ENCODE data around the gene ZDHHC14.
"Not testable (repeated sequence)": the region's sequence is repeated elsewhere in the genome, so short reads cannot be mapped to it uniquely, and the experiment has no call there.

The ZDHHC14 gene

DNA sequence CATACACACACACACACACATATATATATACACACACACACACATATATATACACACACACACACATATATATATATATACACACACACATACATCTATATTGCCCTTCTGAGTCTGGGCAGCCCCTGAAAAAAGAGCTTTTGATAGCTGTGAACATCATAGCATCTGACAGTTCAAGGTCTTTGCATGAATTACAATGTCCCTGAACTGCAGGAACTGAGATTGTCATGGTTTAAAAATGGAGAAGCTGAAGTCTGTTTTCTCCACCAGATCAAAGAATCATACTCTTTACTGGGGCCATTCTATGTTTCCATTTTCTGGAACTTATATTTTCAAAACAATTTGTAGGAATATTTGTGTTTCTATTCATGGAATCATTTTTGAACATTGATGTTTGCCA lies 189.8 kb downstream of the ZDHHC14 start:
- DNase-seq (ENCODE audit: low spot score), result no peak

GRCh38 chr6:157571269-157571668 lies 190.3 kb downstream of the ZDHHC14 start:
- DNase-seq (ENCODE audit: low spot score), result no peak

DNA sequence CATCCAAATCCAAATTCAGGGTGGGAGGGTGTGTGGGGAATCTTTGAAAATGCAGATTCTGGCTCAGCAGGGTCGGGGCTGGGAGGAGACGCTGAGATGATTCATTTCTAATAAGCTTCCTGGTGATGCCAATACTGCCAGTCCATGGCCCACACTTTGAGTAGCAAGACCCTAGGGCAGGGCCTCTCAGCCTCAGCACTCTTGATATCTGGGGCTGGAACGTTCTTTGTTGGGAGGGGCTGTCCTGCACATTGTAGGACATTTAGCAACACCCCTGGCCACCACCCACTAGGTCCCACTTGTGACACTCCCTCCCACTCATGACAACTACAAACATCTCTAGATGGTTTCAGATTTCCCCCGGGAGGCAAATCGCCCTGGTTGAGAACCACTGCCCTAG lies 191.0 kb downstream of the ZDHHC14 start:
- no peak for DNase-seq (ENCODE audit: low spot score)

- DNase-seq (ENCODE audit: low spot score), result no peak
Observed at GRCh38 chr6:157574851-157575424, 193.9 kb downstream of the ZDHHC14 start.

DNA sequence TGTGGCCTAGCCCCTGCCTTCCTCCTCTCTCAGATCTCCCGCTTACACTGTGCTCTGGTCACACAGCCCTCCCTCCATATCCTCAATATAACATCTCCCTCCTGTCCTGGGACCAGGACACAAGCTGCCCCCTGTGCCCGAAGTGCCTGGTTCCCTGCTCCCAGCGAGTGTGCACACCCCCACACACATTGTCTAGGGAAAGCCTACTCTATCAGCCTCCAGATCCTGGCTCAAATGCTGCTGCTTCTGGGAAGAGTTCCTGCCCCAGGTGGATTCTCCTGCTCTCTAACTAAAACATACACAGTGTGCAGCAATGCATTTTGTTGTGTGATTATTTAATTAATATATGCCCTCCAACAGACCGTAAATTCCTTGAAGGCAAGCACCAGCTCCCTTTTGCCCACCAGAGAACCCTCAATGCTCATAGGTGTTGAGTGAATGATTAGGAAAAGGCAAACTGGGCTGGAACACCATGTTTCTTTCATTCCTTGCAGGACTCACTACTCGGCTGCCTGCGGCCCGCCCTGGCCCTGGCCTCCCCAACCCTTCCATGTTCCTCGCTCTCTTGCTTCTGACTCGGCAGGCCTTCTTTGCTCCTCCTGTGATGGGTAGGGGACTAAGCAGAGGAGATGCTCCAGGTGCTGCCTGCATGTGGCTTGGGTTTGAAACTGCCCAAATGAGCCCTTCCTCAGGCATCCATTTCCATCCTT lies 194.6 kb downstream of the ZDHHC14 start:
- no peak for DNase-seq (ENCODE audit: low spot score)

- DNase-seq (ENCODE audit: low spot score), result not testable (repeated sequence)
Observed at GRCh38 chr6:157576991-157577390, 196.0 kb downstream of the ZDHHC14 start.

GRCh38 chr6:157578527-157578926 lies 197.5 kb downstream of the ZDHHC14 start:
- not testable (repeated sequence) for DNase-seq (ENCODE audit: low spot score)

DNA sequence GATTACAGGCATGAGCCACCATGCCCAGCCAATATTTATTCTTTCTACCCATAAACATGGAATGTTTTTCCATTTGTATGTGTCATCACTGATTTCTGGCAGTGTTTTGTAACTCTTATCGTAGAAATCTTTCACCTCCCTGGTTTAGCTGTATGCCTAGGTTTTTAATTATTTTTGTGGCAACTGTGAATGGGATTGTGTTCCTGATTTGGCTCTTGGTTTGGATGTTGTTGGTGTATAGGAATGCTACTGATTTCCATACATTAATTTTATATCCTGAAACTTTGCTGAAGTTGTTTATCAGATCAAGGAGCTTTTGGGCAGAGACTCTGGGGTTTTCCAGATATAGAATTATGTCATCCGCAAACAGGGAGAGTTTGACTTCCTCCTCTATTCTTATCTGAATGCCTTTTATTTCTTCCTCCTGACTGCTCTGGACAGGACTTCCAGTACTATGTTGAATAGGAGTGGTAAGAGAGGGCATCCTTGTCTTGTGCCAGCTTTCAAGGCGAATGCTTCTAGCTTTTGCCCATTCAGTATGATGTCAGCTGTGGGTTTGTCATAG lies 198.6 kb downstream of the ZDHHC14 start:
- no peak for DNase-seq (ENCODE audit: low spot score)

DNA sequence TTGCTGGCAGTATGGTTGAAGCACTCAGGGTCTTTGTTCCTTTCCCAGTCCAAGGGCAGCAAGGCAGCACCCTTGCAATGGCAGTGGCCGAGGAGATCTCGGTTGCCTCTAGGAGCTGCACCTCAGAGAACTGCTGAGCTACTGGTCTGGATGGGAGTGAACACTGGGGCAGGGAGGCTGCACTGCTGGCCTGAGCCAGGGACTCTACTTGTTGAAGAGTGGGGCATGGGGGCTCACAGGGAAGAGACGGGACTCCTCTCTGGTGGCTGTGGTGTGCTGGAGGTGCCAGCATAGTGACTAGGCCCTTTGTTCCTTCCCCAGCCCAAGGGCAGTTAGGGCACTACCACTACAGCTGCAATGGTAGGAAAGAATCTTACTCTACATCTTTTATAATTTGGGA lies 203.0 kb downstream of the ZDHHC14 start:
- DNase-seq (ENCODE audit: low spot score), result no peak

GRCh38 chr6:157585274-157586087 lies 204.5 kb downstream of the ZDHHC14 start:
- no peak for DNase-seq (ENCODE audit: low spot score)

- DNase-seq (ENCODE audit: low spot score), result no peak
Observed at GRCh38 chr6:157586088-157586414, 205.1 kb downstream of the ZDHHC14 start.

DNA sequence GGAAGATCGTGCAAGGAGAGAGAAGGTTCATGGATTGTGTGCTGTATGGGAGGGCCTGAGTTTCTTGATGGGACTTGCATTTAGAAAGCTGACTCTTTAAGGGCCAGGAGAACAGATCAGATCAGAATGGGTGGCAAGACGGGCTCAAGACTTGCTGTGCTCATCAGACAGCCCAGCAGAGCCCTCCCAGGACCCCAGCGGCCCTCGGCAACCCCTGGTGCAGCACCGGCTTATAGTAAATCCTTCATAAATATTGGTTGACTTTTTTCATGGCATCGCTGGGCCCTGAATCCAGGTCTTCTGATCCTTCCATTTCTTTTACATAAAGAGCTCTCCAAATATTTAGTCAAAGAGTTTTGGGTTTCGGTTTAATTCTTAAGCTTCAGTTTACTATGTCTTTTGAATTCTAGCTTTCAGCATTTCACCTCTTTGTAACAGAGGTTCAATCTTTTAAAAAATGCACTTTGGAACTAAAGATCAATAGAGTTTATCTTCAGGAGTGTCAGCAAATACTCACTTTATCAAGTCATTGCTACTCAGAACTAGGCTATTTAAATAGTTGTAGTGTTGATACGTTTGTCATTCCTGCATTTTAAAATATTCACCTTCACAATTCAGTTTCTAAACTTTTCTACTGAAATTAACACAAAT lies 205.6 kb downstream of the ZDHHC14 start:
- no peak for DNase-seq (ENCODE audit: low spot score)

DNA sequence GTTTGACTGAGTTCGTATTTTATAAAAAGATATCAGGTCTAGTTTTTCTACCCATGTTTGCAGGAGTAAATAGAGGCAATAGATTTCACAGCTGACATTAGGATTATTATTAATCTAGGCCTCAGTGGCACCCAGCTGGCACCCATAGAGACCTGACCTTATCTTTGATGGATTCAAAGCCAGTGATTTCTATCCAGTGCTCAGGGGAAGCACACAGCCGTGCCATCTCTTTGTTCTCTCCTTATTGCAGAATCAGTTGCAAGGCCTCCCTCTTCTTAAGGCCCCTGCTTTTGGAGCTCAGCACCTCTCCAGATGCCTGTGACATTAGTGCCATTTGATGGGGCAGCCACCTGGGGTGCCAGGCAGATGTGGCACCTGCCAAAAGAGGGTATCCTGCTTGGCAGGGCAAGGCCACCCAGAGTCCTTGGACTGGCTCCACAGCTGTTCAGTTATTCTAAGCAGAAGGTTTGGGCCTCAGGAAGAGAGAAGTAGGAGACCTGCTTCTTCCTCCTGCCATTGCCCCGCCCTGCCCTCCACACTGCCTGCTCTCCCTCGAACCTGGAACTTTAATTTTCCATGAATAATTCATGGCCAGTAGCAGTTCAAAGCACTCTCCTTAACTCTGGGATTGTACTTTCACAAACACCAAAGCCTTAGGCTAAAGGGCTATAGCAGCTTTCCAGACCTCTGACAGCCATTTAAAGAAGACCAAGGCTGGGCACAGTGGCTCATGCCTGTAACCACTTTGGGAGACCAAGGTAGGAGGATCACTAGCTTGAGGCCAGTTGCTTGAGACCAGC lies 206.3 kb downstream of the ZDHHC14 start:
- no peak for DNase-seq (ENCODE audit: low spot score)

DNA sequence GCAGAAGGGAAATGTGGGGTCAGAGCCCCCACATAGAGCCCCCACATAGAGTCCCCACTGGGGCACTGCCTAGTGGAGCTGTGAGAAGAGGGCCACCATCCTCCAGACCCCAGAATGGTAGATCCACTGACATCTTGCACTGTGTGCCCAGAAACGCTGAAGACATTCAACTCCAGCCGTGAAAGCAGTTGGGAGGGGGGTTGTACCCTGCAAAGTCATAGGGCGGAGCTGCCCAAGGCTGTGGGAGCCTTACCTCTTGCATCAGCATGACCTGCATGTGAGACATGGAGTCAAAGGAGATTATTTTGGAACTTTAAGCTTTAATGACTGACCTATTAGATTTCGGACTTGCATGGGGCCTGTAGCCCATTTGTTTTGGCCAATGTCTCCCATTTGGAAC lies 209.7 kb downstream of the ZDHHC14 start:
- not testable (repeated sequence) for DNase-seq (ENCODE audit: low spot score)

- DNase-seq (ENCODE audit: low spot score), result no peak
Observed at GRCh38 chr6:157592541-157592940, 211.6 kb downstream of the ZDHHC14 start.

DNA sequence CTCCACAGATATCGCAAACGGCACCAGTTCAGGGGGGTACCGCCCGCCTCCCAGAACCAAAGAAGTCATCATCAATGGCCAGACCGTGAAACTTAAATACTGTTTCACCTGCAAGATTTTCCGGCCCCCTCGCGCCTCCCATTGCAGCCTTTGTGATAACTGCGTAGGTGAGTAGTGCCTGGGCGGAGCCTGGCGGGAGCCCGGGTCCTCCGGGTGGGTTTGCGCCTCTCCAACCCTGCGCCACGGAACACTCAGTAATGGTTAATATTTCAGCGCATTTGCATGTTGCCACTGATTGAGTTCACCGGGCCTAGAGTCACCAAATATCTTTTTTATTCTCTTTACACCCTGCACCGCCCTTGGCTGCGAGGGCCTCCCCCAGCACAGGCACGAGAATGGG lies 212.0 kb downstream of the ZDHHC14 start:
- DNase-seq (ENCODE audit: low spot score), result no peak

GRCh38 chr6:157593596-157593995 lies 212.6 kb downstream of the ZDHHC14 start:
- no peak for DNase-seq (ENCODE audit: low spot score)

- no peak for DNase-seq (ENCODE audit: low spot score)
Observed at GRCh38 chr6:157594292-157594691, 213.3 kb downstream of the ZDHHC14 start.

- no peak for DNase-seq (ENCODE audit: low spot score)
Observed at GRCh38 chr6:157595768-157596167, 214.8 kb downstream of the ZDHHC14 start.

DNA sequence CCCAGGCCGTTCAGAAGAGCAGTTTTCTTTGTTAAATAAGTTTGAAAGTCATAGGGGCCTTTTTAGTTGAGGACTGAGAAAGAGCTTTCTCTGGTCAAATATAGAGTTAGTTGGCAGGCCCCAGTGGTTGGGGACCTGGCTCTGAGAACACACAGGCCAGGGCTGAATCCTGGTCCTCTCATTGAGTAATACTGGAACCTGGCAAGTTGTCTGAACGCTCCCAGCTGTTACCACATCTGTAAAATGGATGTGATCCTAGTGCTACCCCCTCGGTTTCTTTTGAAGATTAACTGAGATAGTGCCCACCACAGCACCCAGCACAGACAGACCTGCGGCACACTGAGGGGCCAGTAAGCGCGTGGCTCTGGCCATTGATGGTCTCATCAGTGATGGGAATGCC lies 215.5 kb downstream of the ZDHHC14 start:
- DNase-seq (ENCODE audit: low spot score), result no peak

- no peak for DNase-seq (ENCODE audit: low spot score)
Observed at GRCh38 chr6:157596886-157597285, 215.9 kb downstream of the ZDHHC14 start.

Data from HuH-7.5 (cell line).